K562 (cell line): ENCODE results near the gene ARL2. TPM values are rescaled to one million over a fixed set of nuclear protein-coding genes. Genes with fewer than 3 reads are reported as not detected.

Experiments
- BDP1 ChIP-seq: IDR thresholded peaks from 3 replicates; pipeline ENCODE4 v1.6.1; 2011; ENCODE audit not compliant: insufficient read length, insufficient read depth
- GABPB1 ChIP-seq: sonication (generic); formaldehyde crosslinking; IDR thresholded peaks from 2 replicates; pipeline ENCODE4 v1.8.0; 2022; ENCODE audit warnings: mild to moderate bottlenecking, missing genetic modification reagents
- MEF2D ChIP-seq: conservative IDR thresholded peaks from 2 replicates; pipeline ENCODE4 v1.6.1; 2016; ENCODE audit warnings: low read depth, missing genetic modification characterization, missing compliant biosample characterization
- NR2C1 ChIP-seq, 2 experiments: fragments of 450-650 bp; IDR thresholded peaks; 2 replicates each; pipeline ENCODE4 v1.6.1; 2017; ENCODE audit warnings: mild to moderate bottlenecking in 2 of 2, antibody characterized with exemption in 1 of 2, inconsistent platforms in 1 of 2, missing compliant biosample characterization in 1 of 2, missing genetic modification characterization in 1 of 2
- PHB2 ChIP-seq: fragments of 450-650 bp; IDR thresholded peaks from 2 replicates; pipeline ENCODE4 v1.6.1; 2017; ENCODE audit warnings: low read depth
- POLR2A ChIP-seq: fragments of 450-650 bp; conservative IDR thresholded peaks from 2 replicates; pipeline ENCODE4 v1.6.1; 2016
- TFAM ChIP-seq: fragments of 250-450 bp; sonication (Bioruptor Pico); conservative IDR thresholded peaks from 2 replicates; pipeline ENCODE4 v1.5.0; 2021; ENCODE audit warnings: mild to moderate bottlenecking, moderate library complexity
- ZFP36 ChIP-seq: fragments of 150-350 bp; IDR thresholded peaks from 2 replicates; pipeline ENCODE4 v1.6.1; 2018; ENCODE audit warnings: low read length, low read depth; ENCODE audit not compliant: partially characterized antibody
- ZNF197 ChIP-seq: fragments of 200-800 bp; sonication (Bioruptor generic); IDR thresholded peaks from 2 replicates; pipeline ENCODE4 v1.6.1; 2016; ENCODE audit warnings: low read depth, missing genetic modification characterization, missing compliant biosample characterization
- ZNF445 ChIP-seq: fragments of 250-450 bp; sonication (Bioruptor Pico); IDR thresholded peaks from 2 replicates; pipeline ENCODE4 v1.4.0; 2020; ENCODE audit warnings: low read depth, mild to moderate bottlenecking, moderate library complexity
- ZNF707 ChIP-seq: fragments of 250-450 bp; sonication (Bioruptor Pico); conservative IDR thresholded peaks from 2 replicates; pipeline ENCODE4 v1.8.0; 2022; ENCODE audit warnings: inconsistent platforms, mild to moderate bottlenecking, moderate library complexity
- polyA plus RNA-seq, 8 experiments: library from polyadenylated mRNA; depleted of rRNA in 4 of 8; stranded (reverse) in 5 of 8; unstranded in 3 of 8; fragments of >200 nt; fragmentation: Nextera tagmentation in 2 of 8; fragmentation: Illumina TruSeq in 1 of 8; extraction: Ambion mirVana in 2 of 8; extraction: Trizol in 1 of 8; gene quantifications; 2 replicates each; pipeline versions ENCODE4 v1.2.1 to v1.2.3, GENCODE V29; 2011 to 2014; ENCODE audit warnings: inconsistent platforms in 1 of 8, missing spikeins in 1 of 8
- total RNA-seq, 7 experiments: library from RNA; depleted of rRNA in 6 of 7; stranded (reverse); fragments of >200 nt in 6 of 7; fragmentation: Illumina TruSeq in 2 of 7; extraction: Trizol in 2 of 7; gene quantifications; 2 replicates each; pipeline versions ENCODE4 v1.2.1 to v1.2.3, GENCODE V29; 2011 to 2021; ENCODE audit warnings: low replicate concordance in 1 of 7
- TF ChIP-seq, protein P1 (sequence below): fragments of 250-450 bp; sonication (Bioruptor Pico); IDR thresholded peaks from 2 replicates; pipeline ENCODE4 v1.5.0; 2021
- TF ChIP-seq, protein P2 (sequence below), 2 experiments: IDR thresholded peaks; 2 replicates each; pipeline ENCODE4 v1.6.1; 2011; ENCODE audit warnings: borderline replicate concordance in 1 of 2, control low read depth in 1 of 2, low read depth in 1 of 2, low read length in 1 of 2, mild to moderate bottlenecking in 1 of 2, mixed read lengths in 1 of 2, moderate library complexity in 1 of 2; ENCODE audit not compliant: insufficient read depth in 1 of 2, insufficient read length in 1 of 2, poor library complexity in 1 of 2, severe bottlenecking in 1 of 2; ENCODE audit errors: extremely low read depth in 1 of 2
- TF ChIP-seq, protein P3 (sequence below): IDR thresholded peaks from 2 replicates; pipeline ENCODE4 v1.6.1; 2014; ENCODE audit warnings: antibody characterized with exemption
- TF ChIP-seq, protein P4 (sequence below): fragments of 250-450 bp; sonication (Bioruptor Pico); IDR thresholded peaks from 2 replicates; pipeline ENCODE4 v1.8.0; 2021; ENCODE audit warnings: moderate library complexity, mild to moderate bottlenecking, inconsistent platforms
- TF ChIP-seq, protein P5 (sequence below): fragments of 450-650 bp; IDR thresholded peaks from 2 replicates; pipeline ENCODE4 v1.6.1; 2016; ENCODE audit warnings: antibody characterized with exemption
- TF ChIP-seq, protein P6 (sequence below): sonication (generic); formaldehyde crosslinking; IDR thresholded peaks from 2 replicates; pipeline ENCODE4 v1.8.1; 2023; ENCODE audit warnings: mild to moderate bottlenecking, missing genetic modification reagents

The ARL2 gene
- total and polyA plus RNA-seq, 9 of the 15 experiments (the other 6 are each of a cell fraction or from before 2014, with no cell fraction given), result 5.7 to 154 (median 92.2) TPM

DNA sequence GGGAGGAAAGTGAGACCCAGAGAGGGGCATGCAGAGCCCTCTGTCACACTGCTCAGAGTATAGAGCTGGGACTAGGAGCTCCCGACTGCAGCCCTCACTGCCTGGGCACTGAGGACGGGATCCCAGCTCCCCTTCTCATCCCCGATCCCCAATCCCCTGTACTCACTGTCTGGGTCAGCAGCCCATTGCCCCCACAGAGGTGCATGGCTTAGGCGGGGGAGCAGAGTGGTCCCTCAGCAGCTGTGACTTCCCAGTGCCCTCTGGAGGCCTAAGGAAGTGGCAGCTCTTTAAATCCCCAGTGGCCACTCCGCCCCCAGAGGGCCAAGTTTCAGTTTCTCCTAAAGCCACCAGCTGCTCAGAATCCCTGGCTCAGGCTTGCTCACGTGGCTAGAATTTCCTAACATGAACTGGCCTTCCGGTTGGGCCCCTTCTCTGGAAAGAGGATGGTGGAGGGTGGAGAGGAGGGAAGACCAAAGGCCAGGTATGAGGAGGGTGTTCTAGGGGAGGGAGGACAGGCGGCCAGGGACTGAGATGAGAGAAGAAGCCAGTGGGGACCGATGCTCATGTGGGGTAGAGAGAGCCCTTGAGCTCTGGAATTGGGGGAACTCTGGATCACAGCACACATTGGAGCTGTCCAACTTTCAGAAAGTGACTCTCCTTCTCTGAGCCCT is 17.1 kb upstream of the ARL2 start, which contains the start of gene BATF2 (continued):
- TF ChIP-seq NR2C1 (IDR thresholded peaks at IDR 0.05) (no peak), NR2C1 (tag; IDR thresholded peaks at IDR 0.05) (peak; percentile 46), TFAM (CRISPR knock-in tag) (no peak), ZNF445 (CRISPR knock-in tag) (no peak), PHB2 (no peak), MEF2D (tag) (0 out of 2 replicates have a peak, but pooled peaks have one; percentile 32), ZNF707 (CRISPR knock-in tag) (no peak), GABPB1 (peak; percentile 77), ZFP36 (no peak), BDP1 (no peak), ZNF197 (peak; percentile 45; the same call in 1 of the 2 replicates), POLR2A (peak; percentile 62)
- TF ChIP-seq, protein P1, sequence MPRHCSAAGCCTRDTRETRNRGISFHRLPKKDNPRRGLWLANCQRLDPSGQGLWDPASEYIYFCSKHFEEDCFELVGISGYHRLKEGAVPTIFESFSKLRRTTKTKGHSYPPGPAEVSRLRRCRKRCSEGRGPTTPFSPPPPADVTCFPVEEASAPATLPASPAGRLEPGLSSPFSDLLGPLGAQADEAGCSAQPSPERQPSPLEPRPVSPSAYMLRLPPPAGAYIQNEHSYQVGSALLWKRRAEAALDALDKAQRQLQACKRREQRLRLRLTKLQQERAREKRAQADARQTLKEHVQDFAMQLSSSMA (CRISPR knock-in tag), result no peak
- TF ChIP-seq, protein P2, sequence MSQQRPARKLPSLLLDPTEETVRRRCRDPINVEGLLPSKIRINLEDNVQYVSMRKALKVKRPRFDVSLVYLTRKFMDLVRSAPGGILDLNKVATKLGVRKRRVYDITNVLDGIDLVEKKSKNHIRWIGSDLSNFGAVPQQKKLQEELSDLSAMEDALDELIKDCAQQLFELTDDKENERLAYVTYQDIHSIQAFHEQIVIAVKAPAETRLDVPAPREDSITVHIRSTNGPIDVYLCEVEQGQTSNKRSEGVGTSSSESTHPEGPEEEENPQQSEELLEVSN (IDR thresholded peaks at IDR 0.05; ENCODE audit: borderline replicate concordance in 1 of 2, extremely low read depth in 1 of 2, insufficient read depth in 1 of 2, insufficient read length in 1 of 2, low read depth in 1 of 2, low read length in 1 of 2, poor library complexity in 1 of 2, severe bottlenecking in 1 of 2), result no peak
- TF ChIP-seq, protein P3, sequence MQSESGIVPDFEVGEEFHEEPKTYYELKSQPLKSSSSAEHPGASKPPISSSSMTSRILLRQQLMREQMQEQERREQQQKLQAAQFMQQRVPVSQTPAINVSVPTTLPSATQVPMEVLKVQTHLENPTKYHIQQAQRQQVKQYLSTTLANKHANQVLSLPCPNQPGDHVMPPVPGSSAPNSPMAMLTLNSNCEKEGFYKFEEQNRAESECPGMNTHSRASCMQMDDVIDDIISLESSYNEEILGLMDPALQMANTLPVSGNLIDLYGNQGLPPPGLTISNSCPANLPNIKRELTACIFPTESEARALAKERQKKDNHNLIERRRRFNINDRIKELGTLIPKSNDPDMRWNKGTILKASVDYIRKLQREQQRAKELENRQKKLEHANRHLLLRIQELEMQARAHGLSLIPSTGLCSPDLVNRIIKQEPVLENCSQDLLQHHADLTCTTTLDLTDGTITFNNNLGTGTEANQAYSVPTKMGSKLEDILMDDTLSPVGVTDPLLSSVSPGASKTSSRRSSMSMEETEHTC, result no peak
- TF ChIP-seq, protein P4, sequence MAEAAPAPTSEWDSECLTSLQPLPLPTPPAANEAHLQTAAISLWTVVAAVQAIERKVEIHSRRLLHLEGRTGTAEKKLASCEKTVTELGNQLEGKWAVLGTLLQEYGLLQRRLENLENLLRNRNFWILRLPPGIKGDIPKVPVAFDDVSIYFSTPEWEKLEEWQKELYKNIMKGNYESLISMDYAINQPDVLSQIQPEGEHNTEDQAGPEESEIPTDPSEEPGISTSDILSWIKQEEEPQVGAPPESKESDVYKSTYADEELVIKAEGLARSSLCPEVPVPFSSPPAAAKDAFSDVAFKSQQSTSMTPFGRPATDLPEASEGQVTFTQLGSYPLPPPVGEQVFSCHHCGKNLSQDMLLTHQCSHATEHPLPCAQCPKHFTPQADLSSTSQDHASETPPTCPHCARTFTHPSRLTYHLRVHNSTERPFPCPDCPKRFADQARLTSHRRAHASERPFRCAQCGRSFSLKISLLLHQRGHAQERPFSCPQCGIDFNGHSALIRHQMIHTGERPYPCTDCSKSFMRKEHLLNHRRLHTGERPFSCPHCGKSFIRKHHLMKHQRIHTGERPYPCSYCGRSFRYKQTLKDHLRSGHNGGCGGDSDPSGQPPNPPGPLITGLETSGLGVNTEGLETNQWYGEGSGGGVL (CRISPR knock-in tag), result no peak
- TF ChIP-seq, protein P5, sequence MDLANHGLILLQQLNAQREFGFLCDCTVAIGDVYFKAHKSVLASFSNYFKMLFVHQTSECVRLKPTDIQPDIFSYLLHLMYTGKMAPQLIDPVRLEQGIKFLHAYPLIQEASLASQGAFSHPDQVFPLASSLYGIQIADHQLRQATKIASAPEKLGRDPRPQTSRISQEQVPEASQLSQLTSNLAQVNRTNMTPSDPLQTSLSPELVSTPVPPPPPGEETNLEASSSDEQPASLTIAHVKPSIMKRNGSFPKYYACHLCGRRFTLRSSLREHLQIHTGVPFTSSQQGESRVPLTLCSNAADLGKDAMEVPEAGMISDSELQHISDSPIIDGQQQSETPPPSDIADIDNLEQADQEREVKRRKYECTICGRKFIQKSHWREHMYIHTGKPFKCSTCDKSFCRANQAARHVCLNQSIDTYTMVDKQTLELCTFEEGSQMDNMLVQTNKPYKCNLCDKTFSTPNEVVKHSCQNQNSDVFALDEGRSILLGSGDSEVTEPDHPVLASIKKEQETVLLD, result peak; percentile 58; the same call in 1 of the 2 replicates
- TF ChIP-seq, protein P6, sequence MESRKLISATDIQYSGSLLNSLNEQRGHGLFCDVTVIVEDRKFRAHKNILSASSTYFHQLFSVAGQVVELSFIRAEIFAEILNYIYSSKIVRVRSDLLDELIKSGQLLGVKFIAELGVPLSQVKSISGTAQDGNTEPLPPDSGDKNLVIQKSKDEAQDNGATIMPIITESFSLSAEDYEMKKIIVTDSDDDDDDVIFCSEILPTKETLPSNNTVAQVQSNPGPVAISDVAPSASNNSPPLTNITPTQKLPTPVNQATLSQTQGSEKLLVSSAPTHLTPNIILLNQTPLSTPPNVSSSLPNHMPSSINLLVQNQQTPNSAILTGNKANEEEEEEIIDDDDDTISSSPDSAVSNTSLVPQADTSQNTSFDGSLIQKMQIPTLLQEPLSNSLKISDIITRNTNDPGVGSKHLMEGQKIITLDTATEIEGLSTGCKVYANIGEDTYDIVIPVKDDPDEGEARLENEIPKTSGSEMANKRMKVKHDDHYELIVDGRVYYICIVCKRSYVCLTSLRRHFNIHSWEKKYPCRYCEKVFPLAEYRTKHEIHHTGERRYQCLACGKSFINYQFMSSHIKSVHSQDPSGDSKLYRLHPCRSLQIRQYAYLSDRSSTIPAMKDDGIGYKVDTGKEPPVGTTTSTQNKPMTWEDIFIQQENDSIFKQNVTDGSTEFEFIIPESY, result 0 out of 2 replicates have a peak, but pooled peaks have one; percentile 36
